Skin epidermis (tissue), 12 donors: ENCODE measurements around the gene B4GAT1.
"Not testable (repeated sequence)": the region's sequence is repeated elsewhere in the genome, so short reads cannot be mapped to it uniquely, and the experiment has no call there.

Experiments
- H3K27ac ChIP-seq, 21 experiments: fragments of 200-600 bp; sonication (generic) in 11 of 21; one replicate each; pipeline ENCODE4 v1.5.0; 2020; ENCODE audit warnings: mild to moderate bottlenecking in 3 of 21, inconsistent platforms in 2 of 21, moderate library complexity in 2 of 21
- H3K4me3 ChIP-seq, 7 experiments: fragments of 200-600 bp; sonication (generic) in 2 of 7; one replicate each; pipeline ENCODE4 v1.5.0; 2020; ENCODE audit warnings: inconsistent platforms in 2 of 7, mild to moderate bottlenecking in 2 of 7, moderate library complexity in 1 of 7

B4GAT1 gene

DNA sequence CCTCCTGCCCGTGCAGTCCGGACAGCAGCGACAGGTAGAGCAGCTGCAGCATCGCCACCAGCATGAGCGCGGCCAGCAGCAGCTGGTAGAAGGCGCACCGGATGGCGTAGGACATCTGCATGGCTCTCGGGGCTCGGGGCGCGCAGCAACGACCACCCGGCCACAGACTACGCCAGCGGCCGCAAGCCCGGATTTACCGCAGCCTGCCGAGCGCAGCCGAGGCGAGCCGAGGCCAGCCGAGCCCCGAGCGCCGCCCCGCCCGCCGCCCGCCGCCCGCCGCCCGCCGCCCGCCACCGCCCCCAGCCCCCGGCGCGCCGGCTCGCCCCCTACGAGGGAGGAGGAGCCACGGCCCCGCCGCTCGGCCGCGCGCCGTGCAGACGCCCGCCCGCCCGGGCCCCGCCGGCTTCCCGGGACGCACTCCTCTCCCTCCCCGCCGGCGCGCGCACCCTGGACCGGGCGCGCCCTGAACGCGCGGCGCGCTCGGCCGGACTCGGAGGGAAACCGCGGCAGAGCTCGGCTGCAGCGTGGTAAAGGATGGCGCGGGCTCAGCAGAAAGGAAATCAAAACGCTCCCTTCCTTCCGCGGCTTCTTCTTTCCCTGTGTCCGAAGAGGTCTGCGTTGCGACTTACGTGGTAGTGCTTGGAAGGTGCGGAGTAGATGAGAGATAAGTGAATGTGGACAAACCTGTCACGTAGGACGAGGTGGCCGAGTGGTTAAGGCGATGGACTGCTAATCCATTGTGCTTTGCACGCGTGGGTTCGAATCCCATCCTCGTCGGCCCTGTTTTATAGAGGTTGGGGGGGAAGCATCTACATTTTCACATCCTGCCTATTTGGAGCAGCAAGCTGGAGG, at the start of gene B4GAT1:
TSS of gene B4GAT1 (minus strand) at position 205 of the 852 bp plus-strand sequence. CDS start at position 121, 84 bp downstream.
- Histone ChIP-seq H3K27ac (peak within 1 kb of the TSS; percentile 52 to 94 (median 85)), H3K4me3 (peak within 1 kb of the TSS; percentile 61 to 81 (median 73))

DNA sequence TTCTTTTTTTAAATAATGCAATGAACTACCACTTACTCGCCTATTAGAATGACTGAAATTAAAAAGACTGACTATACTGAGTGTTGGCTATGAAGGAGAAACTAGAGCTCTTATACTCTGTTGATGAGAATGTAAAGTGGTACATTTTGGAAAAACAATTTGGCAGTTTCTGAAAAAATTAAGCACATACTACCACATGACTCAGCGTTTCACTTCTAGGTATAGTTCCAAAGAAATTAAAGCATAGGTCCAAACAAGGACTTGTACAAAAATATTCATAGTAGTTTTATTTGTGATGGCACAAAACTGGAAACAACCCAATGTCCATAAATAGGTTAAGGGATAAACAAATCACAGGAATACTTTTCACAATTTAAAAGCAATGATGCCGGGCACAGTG, 46.5 kb upstream of the B4GAT1 start:
- H3K27ac ChIP-seq, result no peak overlapping the region

DNA sequence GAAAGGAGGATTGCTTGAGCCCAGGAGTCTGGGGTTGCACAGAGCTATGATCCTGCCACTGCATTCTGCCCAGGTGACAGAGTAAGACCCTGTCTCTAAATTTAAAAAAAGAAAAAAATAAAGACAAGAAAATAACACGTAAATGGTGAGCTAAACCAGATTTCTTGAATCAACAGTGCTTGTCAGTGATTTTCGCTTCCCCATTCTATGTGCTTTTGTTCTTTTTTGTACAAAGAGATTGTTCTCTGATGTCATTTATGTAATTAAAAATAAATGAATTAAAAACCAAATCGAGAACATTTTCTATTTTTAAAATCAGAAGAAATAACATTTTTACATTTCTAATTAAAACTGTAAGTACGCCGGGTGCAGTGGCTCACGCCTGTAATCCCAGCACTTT, 43.9 kb upstream of the B4GAT1 start:
- H3K4me3 ChIP-seq, result no peak overlapping the region
- no peak overlapping the region for H3K27ac ChIP-seq

More for the DNA sequence above, 46.5 kb upstream of the B4GAT1 start:
- H3K4me3 ChIP-seq, result no peak overlapping the region

DNA sequence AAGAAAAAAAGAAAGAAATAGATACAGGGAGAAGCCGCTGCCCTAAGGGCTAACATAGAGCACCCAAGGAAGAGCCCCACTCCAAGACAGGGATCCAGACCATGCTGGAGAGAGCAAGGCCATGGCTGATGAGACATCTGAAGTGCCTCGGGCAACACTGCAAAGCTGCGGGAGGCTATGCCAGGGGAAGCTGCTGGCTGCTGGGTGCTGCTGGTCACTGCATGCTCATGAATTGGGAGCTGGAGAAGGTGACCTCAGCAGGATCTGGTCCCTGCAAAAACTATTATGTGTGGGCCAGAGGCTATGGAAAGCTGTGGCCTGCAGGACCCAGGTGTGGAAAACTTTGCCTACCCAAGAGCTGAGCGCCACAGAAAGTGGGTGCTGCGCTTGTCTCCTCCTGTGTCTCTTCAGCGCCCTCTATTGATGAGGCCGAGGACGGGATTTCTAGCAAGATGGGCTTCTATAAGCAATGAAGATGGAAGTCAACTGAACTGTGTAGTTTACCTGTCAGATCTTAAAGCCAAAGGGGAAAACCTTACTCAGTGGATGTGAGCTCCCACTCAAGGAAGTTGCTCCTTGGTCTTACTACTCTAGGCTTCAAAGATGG, 41.5 kb upstream of the B4GAT1 start:
- no peak overlapping the region for H3K27ac ChIP-seq
- no peak overlapping the region for H3K4me3 ChIP-seq

DNA sequence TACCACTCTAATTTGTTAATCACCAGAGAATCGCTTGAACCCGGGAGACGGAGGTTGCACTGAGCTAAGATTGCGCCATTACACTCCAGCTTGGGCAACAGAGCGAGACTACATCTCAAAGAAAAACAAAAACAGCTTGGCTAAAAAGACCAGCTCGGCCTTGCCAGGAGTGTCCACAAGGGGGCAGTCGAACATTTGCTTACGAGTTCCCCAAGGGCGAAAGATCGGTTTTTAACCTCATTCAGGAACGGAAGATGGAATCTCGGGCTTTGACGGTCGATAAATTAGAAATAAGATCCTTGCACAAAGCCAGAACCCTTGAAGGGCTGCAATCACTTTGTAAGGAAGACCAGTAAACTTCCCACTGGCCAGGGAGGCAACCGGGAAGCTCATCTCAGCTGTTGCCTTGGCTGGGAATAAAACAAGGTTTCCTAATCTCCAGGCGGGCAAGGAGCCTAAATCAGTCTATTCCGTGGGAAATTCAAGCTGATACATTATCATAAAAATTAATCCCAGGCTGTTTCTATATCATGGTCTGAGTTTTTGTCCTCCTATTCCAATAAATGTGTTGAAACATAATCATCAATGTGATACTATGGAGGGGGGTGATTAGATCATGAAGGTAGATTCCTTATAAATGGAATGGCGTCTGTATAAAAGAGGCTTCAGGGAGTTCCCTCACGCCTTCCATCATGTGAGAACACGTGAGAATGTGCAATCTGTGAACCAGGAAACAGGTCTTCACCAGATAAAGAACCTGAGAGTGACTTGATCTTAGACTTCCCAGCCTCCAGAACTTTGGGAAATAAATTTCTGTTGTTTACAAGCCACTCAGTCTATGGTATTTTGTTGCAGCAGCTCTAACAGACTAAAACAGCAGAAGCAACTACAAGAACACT, 39.0 kb upstream of the B4GAT1 start:
- Histone ChIP-seq H3K4me3 (no peak overlapping the region), H3K27ac (peak overlapping the region in 1 of 21 experiments; percentile 10)

DNA sequence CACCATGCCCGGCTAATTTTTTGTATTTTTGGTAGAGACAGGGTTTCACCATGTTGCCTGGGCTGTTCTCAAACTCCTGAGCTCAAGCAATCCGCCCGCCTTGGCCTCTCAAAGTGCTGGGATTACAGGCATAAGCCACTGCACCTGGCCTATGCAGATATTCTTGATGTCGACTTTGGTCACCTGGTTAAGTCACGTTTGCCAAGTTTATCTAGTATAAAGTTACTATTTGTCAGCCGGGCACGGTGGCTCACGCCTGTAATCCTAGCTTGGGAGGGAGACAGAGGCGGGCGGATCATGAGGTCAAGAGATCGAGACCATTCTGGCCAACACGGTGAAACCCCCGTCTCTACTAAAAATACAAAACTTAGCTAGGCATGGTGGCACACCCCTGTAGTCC, 36.9 kb upstream of the B4GAT1 start:
- not testable (repeated sequence) for H3K27ac ChIP-seq, H3K4me3 ChIP-seq

DNA sequence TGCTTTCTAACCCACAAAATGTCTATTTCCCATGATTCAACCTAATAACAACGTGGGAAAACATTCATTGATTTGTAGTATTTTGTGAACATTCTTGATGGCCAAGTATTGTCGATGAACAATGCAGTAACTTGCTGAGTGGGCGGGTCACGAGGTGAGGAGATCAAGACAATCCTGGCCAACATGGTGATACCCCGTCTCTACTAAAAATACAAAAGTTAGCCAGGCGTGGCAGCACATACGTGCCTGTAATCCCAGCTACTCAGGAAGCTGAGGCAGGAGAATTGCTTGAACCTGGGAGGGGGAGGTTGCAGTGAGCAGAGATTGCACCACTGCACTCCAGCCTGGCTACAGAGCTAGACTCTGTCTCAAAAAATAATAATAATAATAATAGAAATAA, 32.8 kb upstream of the B4GAT1 start:
- not testable (repeated sequence) for H3K4me3 ChIP-seq, H3K27ac ChIP-seq

DNA sequence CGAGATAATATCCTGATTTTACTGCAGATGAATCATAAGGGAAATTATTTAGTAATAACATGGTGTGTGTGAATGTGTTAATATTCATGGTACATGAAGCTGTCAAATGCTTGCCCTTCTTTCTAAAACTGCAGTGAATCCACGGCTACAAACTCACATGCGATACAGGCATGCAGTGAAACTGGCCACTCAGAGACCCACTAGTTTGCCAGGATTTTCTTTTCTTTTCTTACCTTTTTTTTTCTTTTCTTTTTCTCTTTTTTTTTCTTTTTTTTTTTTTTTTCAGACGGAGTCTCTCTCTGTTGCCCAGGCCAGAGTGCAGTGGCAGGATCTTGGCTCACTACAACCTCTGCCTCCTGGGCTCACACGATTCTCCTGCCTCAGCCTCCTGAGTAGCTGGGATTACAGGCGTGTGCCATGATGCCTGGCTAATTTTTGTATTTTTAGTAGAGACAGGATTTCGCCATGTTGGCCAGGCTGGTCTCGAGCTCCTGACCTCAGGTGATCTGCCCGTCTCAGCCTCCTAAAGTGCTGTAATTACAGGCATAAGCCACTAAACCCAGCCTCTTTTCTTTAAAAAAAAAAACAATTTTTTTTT, 26.4 kb upstream of the B4GAT1 start:
- not testable (repeated sequence) for H3K4me3 ChIP-seq, H3K27ac ChIP-seq

DNA sequence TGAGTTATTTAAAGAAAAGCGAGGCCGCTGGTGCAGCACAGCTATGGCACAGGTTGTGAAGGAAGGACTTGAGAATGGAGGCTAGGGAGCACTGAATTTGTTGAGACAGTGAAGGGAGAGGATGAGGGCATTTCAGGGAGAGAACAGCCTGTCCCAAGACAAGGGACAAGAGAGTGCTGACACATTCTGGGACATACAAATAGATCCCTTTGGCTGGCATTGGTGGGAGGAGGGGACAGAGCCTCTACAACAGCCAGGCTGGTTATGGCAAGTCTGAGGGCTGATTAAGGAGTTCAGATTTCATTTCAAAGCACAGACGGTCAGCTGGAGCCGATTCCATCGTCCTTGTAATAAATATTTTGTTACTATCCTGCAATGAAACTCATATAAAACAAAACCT, 25.8 kb upstream of the B4GAT1 start:
- no peak overlapping the region for H3K4me3 ChIP-seq
- no peak overlapping the region for H3K27ac ChIP-seq

DNA sequence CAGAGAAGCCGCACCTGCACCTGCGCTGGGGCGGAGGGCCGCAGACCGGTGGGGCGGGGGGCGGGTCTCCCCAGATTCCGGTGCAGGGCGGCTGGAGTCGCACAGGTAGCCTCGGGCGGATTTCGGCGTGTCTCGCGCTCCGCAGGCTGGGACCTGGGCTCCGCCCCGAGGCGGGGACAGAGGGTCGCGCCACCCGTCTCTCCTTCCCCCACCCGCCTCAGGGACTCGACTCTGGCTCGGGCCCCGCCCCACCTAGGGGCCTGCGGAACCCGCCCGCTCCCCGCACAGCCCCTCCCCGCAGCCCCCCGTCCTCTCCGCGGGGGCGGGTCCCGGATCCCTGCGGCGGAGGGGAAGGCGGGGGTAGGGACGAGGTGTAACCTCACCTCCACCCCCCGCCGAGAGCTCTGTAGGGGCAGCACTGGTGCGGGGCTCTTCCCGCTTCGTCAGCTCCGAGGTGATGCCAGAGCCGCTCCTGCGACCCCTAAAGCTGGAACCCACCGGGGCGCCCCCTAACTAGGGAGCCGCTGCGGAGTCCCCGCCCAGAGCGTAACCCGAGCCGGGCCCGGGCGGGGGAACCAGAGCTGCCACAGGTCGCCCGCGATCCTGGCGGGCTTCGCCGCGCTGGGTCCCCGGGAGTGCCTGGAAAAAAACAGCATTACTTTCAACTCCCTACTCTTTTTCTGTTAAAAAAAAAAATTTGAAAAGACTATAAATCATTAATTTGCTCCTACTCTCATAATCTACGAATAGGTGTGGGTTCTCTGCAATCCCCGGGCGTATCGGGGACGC, 24.4 kb upstream of the B4GAT1 start, which contains the start of gene SLC29A2:
TSS of gene SLC29A2 (minus strand) at position 134 of the 789 bp plus-strand sequence. CDS start 169 bp downstream, outside the sequence.
- Histone ChIP-seq H3K27ac (peak within 1 kb of the TSS in 15 of 21 experiments; percentile 28 to 81 (median 54)), H3K4me3 (peak within 1 kb of the TSS; percentile 47 to 74 (median 70))

DNA sequence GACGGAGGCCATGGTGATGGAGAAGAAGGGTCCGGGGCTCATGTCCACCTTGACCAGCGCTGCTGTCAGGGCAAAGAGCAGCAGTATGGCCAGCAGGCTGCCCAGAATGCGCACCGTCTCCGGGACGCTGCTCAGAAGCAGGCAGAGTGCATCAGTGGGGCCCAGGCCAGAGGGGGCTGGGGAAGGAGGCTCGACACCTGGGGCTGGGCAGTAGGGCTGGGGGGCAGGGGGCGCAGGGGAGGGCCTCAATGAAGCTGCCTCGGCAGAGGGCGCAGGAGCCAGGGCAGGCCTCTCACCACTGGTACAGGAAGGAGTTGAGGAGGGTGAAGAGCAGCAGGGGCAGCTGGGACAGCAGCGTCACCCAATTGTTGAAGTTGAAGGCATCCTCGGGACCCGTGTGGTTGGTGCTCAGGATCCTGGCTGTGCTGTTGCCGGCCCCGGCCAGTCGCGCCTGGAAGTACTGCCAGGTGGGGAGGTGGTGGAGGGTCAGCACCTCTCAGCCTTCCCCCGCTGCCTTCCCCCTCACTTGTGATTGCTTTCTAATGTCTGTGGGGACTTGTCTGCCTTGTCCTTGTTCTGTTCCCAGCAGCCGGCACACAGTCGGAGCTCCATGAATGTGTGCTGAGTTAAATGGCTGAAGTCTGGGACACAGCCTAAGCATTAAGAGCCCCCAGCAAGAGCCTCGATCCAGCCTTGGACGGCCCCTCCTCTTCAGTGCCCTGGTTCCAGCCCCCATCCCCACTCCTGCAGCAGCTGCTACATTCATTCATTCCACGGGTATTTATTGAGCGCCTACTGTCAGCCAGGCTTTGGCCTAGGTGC, 21.9 kb upstream of the B4GAT1 start:
- no peak overlapping the region for H3K27ac ChIP-seq
- H3K4me3 ChIP-seq, result no peak overlapping the region

DNA sequence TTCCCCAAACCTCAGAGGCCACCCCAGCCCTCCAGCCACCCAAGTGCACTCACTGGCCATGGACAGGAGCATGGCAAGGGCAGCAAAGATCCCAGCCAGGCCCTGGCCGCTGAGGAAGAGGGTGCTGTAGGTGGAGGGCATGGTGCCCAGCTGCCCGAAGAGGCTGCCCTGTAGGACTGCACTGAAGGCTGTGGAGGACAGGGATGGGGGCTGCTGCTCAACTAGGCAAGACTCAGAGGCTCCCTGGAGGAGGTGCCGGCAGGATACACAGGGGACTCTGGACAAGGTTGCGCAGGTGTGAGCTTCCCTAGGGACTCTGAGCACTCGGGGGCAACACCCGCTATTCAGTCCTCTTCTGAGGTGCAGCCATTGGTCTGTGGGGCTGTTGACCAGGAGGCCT, 21.1 kb upstream of the B4GAT1 start:
- H3K27ac ChIP-seq, result no peak overlapping the region
- no peak overlapping the region for H3K4me3 ChIP-seq

DNA sequence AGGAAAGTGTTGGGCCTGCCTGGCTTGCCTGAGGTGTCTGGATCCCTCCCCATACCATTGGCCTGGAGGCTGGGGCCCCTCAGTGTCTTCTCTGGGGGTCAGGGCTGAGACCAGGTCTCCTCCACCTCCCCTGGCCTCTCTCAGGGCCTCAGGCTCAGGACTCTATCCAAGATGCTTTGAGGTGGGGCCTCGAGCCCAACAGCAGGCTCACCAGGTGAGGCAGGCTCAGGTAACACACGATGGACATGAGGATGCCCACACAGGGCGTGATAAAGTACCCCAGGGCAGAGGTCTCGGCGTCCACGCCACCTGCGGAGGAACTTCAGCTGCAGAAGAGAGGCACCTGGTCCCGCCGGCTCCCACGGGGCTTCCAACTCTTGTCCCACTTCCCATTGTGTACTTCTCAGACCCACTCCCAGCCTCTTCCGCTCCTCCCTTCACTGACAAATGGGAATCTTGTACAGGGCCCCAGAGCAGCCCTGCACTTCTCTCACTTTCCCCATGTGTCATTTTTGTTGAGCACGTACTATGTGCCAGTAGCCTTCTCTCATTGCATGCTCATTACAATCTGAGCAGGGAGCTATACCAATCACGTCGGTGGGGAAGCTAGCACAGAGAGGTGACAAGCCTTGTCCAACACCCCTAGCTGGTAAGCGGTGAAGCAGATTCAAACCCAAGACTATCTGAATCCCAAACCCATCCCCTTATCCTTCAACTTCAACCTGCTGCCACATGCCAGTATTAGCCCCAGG, 20.3 kb upstream of the B4GAT1 start:
- Histone ChIP-seq H3K4me3 (no peak overlapping the region), H3K27ac (no peak overlapping the region)

DNA sequence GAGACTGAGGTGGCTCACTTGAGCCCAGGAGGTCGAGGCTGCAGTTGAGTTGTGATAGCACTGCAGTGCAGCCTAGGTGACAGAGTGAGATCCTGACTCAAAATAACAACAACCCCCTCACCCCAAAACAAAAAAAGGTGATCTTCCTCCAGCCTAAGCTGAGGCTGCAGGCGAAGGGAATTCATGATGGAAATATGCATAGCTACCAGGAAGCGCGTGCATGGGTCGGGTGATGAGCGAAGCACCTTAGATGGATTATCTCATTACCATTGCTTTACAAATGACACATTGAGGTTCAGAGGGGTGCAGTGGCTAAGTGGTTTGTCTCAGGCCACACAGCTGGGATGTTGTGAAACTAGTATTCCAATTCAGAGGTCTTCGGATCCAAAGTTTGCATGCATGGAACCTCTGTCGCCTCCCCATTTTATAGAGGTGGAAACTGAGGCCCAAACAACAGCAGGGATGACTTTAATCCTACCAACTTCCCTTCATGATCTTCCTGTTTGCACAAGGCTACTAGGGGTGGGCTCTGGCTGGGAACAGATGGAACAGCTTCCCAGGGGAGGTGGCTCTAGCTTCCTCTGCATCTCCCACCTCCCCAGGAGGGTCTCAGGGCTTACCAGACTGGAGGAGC, 19.5 kb upstream of the B4GAT1 start:
- Histone ChIP-seq H3K27ac (no peak overlapping the region), H3K4me3 (no peak overlapping the region)

DNA sequence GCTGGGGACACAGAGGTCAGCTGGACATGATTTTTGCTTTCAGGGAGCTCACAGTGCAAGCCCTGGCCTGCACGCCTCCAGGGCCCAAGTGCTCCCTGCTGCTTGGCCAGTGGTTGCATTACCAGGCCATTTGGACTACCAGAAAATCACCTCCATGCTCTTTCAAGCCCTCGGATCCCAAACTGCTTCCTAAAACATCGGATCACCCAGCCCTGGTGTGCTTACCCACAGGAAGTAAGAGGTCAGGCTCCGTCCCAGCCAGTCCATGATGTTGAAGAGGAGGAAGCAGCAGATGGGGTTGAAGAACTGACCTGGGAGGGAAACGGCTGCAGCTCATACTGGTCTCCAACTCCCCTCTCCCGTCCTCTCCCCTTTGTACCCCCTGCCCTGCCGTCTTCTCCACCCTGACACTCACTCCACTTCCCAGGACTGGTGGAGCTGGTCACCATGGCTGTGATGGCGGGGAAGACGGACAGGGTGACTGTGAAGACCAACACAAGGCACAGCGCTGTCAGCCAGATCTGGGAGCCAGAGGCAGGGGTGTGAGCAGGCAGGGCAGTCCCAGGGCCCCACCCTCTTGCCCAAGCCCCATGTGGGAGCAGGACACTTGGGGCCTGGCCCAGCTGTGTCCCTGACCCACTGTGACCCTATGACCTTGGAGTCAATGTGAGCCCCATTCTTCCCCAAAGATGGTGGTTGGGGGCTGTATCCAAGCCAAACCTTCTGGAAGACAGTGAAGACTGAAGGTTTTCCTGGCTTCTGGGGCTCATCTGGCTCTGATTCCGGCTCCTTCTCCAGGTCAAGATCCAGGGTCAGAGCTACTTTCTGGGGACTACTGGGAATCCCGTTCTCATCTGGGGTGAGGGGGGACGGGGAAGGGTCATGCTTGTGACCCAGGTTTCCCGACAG, 18.5 kb upstream of the B4GAT1 start:
- no peak overlapping the region for H3K27ac ChIP-seq
- no peak overlapping the region for H3K4me3 ChIP-seq

DNA sequence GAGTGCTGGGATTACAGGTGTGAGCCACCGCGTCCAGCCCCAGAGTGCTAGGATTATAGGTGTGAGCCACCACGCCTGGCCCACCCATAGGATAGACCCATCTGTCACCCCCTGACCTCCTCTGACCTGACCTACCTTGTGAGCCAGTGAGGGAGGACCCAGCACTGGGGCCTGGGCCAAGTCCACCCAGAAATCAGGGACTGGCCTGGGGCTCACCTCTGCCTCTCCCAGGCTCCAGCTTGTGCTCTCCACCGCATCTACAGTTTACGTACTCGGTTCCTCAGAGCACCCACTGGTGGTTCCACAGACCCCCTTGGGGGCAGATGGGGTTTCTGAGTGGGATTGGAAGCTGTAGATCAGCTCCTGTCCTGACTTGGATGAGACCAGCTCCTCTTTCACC, 17.7 kb upstream of the B4GAT1 start:
- no peak overlapping the region for H3K27ac ChIP-seq
- no peak overlapping the region for H3K4me3 ChIP-seq
